HG02610 (cell line): ENCODE measurements around the gene PRUNE2.
A peak's percentile ranks its signal among the peaks of the same experiment; 100 is the strongest.

ENCODE experiments used
- ATAC-seq: cut with Tn5 transposase; IDR thresholded peaks from one replicate; pipeline ENCODE4 v1.9.1; 2021; ENCODE audit warnings: mild to moderate bottlenecking, moderate library complexity; ENCODE audit not compliant: unreplicated experiment

Gene PRUNE2

DNA sequence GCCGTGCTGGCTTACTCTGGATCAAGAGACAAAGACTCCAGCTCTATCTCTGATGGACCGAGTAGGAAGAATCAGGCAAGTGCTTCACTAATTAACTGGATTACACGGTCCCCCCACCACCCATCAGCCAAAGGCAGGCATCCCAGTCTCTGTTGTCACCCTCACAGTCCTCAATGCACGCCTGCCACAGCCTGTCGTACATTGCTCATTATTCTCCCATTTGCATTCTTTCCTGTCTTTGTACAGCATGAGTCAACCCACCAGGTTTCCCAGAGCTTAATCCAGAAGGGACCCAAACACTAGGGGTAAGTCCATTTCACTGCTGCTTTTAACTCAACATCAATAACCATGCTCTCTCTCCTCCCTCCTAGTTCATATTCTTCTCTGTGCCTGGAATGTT is 97.3 kb downstream of the PRUNE2 start:
- no peak for ATAC-seq

DNA sequence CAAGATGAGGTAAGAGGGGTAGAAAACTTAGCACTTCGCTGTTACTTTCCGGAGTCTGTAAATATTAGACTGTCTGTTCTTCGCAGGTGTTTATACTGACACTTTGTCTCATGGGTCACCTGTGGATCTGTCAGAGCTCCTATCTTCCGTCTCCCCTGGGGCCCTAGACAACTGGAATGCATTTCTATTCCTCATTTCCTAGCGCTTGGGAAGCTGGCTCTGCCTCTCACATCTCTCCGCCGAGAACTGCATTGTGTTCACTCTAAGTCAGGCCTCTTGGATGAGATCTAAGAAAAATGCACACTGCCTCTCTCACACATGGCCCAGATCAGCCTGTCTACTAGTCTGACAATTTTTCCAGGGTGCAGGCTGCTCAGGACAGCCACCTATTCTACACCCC is 102.2 kb downstream of the PRUNE2 start:
- no peak for ATAC-seq

DNA sequence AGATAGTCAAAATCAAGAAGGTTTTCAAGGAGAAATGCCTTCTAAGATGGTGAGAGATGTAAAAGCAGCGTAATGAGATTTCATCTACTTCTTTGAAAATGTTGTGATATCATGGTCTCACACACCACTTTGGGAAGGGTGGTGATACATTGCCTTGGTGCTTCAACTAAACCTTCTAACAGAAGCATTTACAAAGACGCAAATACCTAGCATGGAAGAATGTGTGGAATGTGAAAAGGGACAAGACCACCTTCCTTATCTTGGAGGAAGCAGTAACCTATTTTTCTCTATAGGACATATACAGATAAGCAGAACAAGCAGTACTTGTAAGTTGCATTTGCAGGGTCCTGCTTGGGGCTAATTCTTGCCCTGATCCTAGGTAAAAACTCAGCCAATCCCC is 102.8 kb downstream of the PRUNE2 start:
- no peak for ATAC-seq

DNA sequence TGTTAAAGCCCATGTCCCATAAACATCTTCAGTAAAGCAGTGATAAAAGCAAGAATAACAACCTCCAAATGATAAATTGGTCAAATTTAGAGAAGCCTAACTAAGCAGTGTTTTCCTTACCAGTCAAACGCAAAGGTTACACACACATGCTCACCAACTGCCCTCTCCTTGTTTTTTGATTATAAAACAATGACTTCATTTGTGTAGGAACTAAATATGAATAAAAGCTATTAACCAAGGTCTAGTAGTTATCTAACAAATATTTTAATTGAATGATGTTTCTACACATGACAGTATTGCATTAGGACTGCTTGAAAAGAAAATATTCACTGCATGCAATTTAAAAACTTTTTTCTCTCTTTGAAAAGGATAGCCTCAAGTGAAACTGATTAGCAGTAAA is 105.0 kb downstream of the PRUNE2 start:
- ATAC-seq: no peak

DNA sequence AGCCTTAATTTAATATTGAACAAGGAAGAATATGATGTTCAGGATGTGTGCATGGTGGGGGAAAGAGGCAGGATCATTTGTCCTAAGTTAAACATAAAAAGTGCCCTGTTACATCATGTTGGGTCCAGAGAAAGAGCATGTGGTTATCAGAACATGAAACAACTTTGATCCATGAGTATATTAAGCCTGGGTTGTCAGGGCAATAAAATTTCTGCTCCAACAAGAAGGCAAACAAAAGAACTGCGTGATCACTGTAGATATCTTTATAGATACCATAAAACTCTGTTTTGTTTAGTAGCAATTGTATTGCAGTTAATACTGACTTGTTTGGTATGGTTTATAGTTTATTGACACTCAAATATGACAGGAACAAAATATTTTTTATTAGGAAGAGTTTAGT is 106.4 kb downstream of the PRUNE2 start:
- no peak for ATAC-seq

DNA sequence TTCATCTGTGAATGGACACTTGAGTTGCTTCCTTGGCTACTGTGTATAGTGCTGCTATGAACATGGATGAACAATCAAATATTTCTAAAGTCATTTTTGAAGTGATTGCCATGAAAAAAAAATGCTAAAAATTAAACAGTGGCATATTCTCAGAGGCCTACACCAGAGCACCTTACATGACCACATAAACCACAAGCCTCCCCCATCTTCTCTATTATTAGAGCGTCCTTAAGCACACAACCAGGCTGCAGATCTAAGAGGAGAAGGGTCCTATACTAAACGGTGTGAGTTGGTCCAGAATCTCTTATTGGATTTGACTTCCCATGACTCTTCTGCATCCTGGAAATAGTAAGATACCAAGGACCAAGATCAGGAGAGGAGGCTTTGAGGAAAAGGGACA is 107.4 kb downstream of the PRUNE2 start:
- no peak for ATAC-seq

DNA sequence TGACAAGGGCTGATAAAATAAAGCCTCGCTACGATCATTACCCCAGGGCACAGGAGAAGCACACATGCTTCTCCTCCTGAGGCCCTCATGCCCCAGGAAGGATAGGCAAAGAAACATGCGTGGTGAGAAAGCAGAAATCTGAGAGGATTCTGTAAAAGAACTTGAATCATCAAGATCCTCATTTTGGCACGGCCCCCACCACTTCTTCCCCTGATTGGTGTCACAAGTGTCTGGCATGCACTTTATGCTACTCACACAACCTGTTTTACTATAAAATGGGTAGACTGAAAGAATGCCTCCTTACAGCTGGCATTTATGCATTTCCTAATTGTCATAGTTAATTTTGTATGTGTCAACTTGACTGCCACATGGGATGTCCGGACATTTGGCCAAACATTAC is 109.6 kb downstream of the PRUNE2 start:
- no peak for ATAC-seq

DNA sequence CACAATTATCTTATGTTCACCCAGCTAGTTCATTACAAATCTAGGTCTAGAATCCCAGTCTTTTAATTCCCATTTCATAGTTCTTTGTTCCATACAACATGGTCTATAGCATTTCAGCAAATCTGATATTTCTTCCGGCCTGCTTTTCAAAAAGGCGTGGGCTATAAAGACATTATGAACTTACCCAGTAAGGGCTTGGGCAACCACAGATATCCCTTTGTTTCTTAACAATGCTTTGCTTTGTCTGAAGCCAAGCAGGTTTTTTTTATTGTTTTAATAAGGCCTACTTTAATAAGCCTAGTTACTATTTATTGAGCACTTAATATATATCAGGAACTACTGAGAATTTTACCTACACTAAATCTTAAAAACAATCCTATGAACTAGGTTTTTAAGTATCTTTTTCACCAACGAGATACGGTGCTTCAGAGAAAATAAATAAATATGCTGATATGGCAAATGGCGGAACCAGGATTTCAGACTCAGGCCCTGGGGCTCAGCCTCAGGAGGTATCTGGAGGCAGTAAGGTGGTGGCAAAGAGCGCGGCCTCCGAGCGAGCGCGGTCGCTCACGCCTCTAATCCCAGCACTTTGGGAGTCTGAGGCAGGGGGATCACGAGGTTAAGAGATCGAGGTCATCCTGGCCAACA is 112.0 kb downstream of the PRUNE2 start:
- no peak for ATAC-seq

DNA sequence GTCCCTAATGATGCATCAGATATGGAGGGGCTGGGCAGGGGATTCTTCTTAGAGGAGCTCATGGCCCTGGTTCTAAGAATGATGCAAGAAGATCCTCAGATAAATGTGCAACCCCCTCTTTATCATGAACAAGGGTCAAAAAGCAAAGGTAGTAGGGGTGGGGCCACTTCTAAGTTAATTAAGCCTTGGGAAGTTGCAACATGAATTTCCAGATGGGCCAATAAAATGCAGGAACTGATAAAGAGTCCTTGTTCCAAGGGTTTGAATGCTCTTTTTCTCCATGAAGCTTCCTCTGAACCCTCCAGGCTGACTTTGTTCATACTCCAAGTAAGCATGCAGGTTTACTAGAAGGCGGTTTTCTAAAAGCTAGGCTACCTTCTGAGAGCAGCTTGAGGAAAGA is 116.1 kb downstream of the PRUNE2 start:
- ATAC-seq: no peak

DNA sequence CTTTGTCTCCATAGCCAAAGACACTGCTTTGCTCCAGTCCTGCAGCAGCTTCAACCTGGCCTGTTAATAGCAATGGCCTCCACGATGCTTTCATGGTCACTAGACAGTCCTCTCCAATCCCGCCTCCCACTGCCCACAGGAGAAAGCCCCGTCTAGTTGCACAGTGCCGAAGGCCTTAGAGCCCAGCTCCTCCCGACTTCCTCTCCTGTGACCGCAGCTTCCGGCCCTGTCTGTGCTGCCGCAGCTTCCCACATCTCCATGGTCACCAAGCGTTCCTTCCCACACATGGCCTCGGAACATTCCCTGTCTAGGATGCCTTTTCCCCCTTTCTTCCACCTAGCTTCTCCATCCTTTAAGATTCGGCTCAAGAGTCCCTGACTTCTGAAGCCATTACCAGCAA is 118.2 kb downstream of the PRUNE2 start:
- no peak for ATAC-seq

DNA sequence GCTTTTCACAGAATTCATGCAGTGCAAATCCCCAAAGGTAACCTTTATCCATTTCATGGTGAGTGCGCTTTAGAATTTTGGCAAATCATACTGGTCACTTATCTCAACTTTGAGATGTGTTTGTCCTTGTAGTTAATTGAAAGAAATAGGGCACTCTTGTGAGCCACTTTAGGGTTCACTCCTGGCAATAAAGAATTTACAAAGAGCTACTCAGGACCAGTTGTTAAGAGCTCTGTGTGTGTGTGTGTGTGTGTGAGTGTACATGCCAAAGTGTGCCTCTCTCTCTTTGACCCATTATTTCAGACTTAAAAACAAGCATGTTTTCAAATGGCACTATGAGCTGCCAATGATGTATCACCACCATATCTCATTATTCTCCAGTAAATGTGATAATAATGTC is 120.4 kb downstream of the PRUNE2 start:
- ATAC-seq: no peak

DNA sequence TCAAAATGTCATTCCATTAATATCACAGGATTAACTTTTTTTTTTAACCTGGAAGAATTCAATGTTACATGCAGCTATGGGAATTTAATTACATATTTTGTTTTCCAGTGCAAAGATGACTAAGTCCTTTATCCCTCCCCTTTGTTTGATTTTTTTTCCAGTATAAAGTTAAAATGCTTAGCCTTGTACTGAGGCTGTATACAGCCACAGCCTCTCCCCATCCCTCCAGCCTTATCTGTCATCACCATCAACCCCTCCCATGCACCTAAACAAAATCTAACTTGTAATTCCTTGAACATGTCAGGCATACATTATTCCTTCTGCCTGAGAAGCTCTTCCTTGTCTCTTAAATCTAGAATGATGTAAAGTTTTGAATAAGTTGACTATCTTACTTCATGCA is 121.0 kb downstream of the PRUNE2 start:
- no peak for ATAC-seq

DNA sequence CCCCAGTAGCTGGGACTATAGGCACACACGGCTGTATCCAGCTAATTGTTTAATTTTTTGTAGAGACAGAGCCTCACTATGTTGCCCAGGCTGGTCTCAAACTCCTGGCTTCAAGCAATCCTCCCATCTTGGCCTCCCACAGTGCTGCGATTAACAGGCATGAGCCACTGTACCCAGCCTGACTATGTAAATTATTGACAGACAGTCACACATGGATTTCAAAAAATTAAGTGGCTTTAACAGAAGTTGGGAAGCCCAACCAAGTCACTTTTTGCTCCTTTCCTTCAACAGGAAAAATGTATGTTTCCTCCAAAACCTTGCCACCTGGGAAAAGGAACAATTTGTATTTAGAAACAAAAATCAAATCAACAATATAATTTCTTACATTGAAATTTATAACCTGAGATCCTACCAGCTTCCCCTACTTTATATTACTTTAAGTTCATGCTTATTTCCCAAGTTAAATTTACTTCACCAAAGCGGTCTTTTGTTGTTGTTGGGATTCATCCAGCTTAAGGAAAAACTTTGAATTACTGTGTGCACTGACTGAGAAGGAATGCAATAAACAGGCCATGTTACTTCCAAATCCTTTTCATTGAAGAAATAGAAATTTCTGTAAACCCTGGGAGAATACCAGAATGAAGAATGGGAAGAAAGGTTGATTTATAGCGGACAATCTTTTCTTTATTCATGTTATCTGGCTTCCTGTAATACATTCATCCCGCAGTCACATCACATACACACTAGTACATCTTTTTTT is 133.0 kb downstream of the PRUNE2 start:
- ATAC-seq: no peak

DNA sequence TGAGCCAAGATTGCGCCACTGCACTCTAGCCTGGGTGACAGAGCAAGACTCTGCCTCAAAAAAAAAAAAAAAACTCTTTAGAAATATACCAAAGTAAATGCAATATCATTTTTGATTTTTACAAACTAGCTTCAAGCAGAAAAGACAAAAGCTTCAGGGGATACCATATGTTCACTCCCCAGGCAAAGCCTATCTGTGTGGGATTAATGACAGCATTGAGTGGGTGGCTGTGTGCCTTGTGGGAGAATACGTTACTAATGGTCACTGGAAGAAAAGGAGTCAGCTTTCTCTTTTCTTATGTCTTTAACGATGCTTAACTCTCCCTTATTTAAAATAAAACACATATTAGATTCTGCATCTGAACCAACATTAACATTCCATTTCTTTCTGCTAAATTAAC is 139.8 kb downstream of the PRUNE2 start:
- no peak for ATAC-seq

DNA sequence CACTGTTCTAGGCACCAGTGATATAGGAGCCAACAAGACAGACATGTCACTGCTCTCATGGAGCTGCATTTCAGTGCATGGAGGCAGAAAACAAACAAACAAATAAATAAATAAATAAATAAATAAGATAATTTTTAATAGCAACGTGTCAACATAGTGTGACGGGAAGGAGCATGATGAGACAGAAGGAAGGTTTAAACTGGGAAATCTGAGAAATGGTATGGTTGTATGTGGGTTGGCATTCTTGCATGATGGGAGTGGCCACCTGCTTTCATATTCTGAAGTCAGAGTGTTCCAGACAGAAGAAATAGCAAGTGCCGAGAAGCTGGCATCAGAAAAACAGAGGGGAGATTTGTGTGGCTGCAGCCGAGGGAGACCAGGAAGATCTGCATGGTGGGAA is 141.8 kb downstream of the PRUNE2 start, which contains the start of gene PCA3:
PCA3 (plus strand) TSS at position 301 of the 400 bp plus-strand sequence.
- no peak for ATAC-seq

DNA sequence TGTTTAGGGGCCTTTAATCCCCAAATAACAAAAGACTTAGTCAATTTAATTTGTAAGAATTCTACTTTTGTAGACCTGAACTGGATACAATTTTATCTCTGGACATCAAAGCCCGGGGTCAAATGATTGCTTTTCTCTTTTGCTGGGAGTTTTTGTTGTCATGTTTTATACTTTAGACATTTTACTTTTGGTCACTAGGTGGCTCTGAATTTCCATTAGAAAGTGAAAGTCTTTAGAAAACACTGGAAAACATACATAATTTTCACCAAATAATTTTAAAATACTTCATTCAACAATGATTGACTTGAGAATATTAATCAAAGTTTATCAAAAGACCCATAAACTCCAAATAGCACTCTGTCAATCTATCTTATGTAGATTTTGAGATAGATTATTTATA is 144.5 kb downstream of the PRUNE2 start:
- ATAC-seq: no peak

DNA sequence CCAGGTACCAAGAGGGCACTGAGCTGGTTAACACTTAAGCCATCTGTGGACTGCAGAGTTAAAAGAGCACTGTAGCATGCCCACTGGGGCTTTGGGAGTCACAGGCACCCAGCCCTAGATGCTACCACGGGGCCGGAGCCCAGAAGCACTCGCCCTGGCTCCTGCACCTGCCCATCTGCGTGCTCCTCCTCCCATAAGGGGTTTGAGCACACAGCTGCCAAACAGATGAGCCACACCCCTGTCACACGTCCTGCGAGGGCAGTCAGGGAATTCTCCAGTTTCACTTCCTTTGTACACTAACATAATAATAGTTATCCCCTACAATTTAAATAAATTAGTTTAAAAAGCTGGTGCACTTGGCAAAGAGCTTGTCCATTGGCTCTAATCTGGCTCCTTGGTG is 146.2 kb downstream of the PRUNE2 start:
- ATAC-seq: no peak

DNA sequence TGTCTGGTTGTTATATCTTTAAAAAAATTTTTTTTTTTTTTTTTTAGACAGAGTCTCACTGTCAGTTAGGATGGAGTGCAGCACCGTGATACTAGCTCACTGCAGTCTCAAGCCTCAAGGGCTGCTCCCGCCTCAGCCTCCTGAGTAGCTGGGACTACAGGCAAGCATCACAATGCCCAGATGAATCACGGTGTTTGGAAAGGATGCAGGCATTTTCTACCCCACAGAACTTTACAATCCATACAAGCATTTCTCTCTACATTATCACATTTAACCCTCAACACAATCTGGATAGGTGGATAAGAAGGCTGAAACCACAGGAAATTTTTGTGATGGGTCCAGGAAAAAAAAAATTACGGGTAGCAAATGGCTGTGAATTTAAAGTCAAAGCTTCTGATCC is 147.4 kb downstream of the PRUNE2 start:
- no peak for ATAC-seq

DNA sequence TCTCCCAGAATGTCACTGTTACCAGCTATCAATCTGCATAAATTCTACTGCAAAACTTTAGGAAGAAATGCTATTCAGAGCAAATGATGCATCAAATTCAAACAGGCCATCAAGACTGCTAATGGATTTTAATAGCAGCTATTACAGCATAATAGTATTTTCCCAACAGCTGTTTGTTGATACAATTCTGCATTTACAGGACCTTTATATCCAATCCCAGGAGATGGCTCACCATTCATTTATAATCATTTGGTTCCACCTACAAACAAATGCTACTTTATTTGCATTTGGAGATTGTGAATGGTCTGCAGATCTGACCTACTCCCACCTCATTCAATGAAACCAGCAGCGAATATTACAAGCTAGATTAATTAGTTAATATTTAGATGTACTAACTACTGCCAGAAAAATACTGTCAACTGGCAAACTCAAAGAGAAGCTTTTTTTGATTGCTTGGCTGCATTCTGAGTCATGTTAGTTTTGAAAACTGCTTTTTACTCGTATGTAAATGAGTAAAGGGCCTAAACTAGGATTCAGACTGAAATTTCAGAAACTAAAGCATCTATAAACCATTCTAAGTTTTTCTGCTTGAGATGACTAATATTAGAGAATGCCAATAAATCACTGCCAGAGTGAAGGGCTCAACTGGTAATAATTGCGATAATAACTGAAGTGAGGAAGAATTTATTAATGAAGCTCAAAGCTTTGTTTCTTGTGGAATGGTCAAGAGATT is 148.8 kb downstream of the PRUNE2 start:
- peak; percentile 60 for ATAC-seq

DNA sequence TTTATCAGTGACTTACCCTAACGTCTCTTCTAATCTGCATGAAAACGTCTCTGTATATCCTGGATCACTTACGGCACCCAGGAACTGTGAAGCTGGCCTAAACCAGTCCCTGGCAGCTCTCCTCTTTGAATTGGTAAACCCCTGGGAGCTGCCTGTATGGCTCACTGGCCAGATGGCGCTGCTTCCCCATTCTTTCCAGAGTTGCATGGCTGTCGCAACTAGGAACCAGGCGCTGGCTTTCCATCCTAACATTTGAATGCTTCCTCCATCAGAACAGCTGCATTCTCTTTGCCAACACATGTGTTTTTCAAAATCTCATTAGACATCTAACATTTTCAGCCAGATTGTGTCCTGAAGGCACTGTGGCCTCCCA is 149.7 kb downstream of the PRUNE2 start:
- ATAC-seq: peak; percentile 10

DNA sequence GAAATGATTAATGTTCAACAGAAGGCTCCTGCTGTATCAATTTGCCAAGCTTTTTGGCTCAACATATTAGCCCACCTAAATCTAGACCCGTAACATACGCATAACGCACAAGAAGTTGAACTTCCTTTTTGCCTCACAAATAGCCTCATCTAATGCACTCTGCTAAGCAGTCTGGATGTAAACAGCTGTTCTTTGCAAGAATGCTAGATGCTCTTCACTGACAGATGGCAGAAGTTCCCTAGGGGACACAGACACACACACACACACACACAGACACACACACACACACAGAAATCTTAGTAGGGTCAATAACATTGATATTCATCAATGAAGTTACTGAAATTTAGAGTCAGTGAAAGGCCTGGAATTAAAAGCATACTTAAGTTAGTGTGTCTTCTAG is 154.9 kb downstream of the PRUNE2 start:
- no peak for ATAC-seq

DNA sequence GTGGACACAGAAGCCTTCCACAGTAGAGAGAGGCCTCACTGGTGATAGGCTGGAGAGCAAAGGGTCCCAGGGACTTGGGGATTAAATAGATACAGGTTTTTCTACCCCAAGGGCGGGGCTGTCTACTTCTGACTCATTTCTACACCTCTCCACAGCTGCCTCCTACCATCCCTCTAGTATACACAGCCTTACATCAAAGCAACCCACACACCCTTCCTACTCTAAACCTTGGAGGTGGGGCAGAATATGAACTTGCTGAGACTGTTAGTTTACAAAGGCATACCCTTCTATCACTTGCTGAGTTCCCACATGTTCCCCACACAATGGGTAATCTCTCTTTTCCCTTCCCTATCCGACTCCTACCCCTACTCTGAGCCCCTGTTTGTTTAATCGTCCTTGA is 161.6 kb downstream of the PRUNE2 start:
- no peak for ATAC-seq
